ENCODE results near the gene TP53BP2. TPM values are rescaled to one million over a fixed set of nuclear protein-coding genes. Genes with fewer than 3 reads are reported as not detected.

The TP53BP2 gene
- polyA plus RNA-seq, 1 donor from 2014 or later = 25.2 TPM

DNA sequence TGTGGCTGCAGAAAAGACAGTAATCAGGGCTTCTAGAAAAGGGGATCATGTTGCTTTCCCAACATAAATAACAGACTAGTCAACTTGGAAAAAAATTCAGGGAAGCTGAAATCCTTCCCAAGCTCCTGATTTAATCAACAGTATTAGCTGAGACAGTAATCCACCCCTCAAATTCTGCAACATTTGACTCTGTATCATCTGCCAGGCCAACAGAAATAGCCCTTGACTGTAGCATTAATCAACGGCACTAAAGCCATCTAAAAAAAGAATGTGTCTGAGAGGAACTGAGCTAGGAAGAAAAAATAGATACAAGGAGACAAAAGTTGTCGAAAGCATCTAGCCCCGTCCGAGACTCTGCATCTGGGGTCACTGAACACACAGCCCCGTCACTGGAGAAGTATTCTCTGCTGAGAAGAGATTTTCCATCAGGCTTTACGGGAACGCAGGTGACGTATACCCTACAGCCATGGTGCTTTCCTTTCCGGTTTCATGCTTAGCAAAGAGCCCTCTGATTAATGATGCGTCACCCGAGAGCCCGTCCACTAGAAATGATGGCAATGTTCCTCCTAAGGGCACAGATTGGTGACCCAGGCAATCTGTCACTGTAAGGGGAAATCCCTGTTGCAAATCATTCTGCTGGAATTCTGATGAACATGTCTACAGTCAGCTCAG, 42.1 kb upstream of the TP53BP2 start:
- Histone ChIP-seq H3F3A (ENCODE audit: insufficient read depth, low read length, poor library complexity, severe bottlenecking) (no peaks in the 10 kb centered on the region), H3K79me2 (replicated peaks; ENCODE audit: insufficient read depth, low read length) (no peaks in the 10 kb centered on the region), H4K20me1 (ENCODE audit: insufficient read depth) (no peaks in the 10 kb centered on the region), H3K27ac (ENCODE audit: low read length) (no peak overlapping the region), H3K4me2 (ENCODE audit: low read length) (no peak overlapping the region), H3K36me3 (ENCODE audit: insufficient read depth, low read length) (no peaks in the 10 kb centered on the region), H3K27me3 (ENCODE audit: insufficient read depth, low read depth, low read length) (no peaks in the 10 kb centered on the region), H2AFZ (ENCODE audit: low read depth, low read length) (no peak overlapping the region), H3K9ac (ENCODE audit: low read length) (no peak overlapping the region), H3K9me2 (ENCODE audit: insufficient read depth, low read length) (no peaks in the 10 kb centered on the region), H3K4me3 (ENCODE audit: low read length) (no peak overlapping the region), H3K9me3 (ENCODE audit: low read length) (no peaks in the 10 kb centered on the region)
- no peak for TF ChIP-seq CTCF (IDR thresholded peaks at IDR 0.05; ENCODE audit: poor library complexity, severe bottlenecking)
- no peak for TF ChIP-seq EP300 (conservative IDR thresholded peaks at IDR 0.05; ENCODE audit: poor library complexity, severe bottlenecking)
- no peak for TF ChIP-seq EZH2 (IDR thresholded peaks at IDR 0.05; ENCODE audit: borderline replicate concordance, insufficient read depth, low read length, poor library complexity, severe bottlenecking)
- TF ChIP-seq MXI1 (conservative IDR thresholded peaks at IDR 0.05; ENCODE audit: poor library complexity, severe bottlenecking) = no peak
- no peak for TF ChIP-seq RAD21 (conservative IDR thresholded peaks at IDR 0.05)
- no peak for TF ChIP-seq POLR2AphosphoS5 (IDR thresholded peaks at IDR 0.05)

DNA sequence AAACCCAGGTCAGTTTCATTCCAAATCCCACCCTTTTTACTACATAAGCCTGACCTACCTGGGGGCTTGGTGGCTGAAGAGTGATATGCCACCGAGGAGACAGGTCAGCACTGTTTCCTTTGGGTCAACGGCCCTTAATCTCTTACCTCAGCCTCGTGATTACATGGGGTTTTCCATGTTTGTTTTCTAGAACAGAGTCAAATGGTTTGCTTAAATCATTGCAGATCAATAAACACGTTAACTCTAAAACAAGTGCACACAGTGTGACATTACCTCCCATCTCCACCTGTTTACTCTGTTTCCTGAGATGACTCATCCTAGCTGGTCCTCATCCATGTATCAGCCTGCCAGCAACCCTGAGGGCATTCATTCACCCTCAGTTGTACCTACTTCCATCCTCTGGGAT, 40.8 kb upstream of the TP53BP2 start:
- no peak for TF ChIP-seq RAD21 (conservative IDR thresholded peaks at IDR 0.05)
- TF ChIP-seq EZH2 (IDR thresholded peaks at IDR 0.05; ENCODE audit: borderline replicate concordance, insufficient read depth, low read length, poor library complexity, severe bottlenecking) = no peak
- TF ChIP-seq CTCF (IDR thresholded peaks at IDR 0.05; ENCODE audit: poor library complexity, severe bottlenecking) = no peak
- TF ChIP-seq EP300 (conservative IDR thresholded peaks at IDR 0.05; ENCODE audit: poor library complexity, severe bottlenecking) = no peak
- TF ChIP-seq SMC3 (conservative IDR thresholded peaks at IDR 0.05; ENCODE audit: poor library complexity) = no peak
- no peak for TF ChIP-seq POLR2AphosphoS5 (IDR thresholded peaks at IDR 0.05)
- no peak for TF ChIP-seq MXI1 (conservative IDR thresholded peaks at IDR 0.05; ENCODE audit: poor library complexity, severe bottlenecking)
- TF ChIP-seq, protein P1, sequence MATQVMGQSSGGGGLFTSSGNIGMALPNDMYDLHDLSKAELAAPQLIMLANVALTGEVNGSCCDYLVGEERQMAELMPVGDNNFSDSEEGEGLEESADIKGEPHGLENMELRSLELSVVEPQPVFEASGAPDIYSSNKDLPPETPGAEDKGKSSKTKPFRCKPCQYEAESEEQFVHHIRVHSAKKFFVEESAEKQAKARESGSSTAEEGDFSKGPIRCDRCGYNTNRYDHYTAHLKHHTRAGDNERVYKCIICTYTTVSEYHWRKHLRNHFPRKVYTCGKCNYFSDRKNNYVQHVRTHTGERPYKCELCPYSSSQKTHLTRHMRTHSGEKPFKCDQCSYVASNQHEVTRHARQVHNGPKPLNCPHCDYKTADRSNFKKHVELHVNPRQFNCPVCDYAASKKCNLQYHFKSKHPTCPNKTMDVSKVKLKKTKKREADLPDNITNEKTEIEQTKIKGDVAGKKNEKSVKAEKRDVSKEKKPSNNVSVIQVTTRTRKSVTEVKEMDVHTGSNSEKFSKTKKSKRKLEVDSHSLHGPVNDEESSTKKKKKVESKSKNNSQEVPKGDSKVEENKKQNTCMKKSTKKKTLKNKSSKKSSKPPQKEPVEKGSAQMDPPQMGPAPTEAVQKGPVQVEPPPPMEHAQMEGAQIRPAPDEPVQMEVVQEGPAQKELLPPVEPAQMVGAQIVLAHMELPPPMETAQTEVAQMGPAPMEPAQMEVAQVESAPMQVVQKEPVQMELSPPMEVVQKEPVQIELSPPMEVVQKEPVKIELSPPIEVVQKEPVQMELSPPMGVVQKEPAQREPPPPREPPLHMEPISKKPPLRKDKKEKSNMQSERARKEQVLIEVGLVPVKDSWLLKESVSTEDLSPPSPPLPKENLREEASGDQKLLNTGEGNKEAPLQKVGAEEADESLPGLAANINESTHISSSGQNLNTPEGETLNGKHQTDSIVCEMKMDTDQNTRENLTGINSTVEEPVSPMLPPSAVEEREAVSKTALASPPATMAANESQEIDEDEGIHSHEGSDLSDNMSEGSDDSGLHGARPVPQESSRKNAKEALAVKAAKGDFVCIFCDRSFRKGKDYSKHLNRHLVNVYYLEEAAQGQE (IDR thresholded peaks at IDR 0.05; ENCODE audit: borderline replicate concordance) = no peak
- TF ChIP-seq TAF1 (IDR thresholded peaks at IDR 0.05; ENCODE audit: low read depth) = no peak
- no peak overlapping the region for H2AFZ ChIP-seq (ENCODE audit: low read depth, low read length)
- H3K79me2 ChIP-seq (replicated peaks; ENCODE audit: insufficient read depth, low read length) = no peaks in the 10 kb centered on the region
- no peak overlapping the region for H3K4me3 ChIP-seq (ENCODE audit: low read length)
- H3F3A ChIP-seq (ENCODE audit: insufficient read depth, low read length, poor library complexity, severe bottlenecking) = no peaks in the 10 kb centered on the region
- H3K9me2 ChIP-seq (ENCODE audit: insufficient read depth, low read length) = no peaks in the 10 kb centered on the region
- no peaks in the 10 kb centered on the region for H4K20me1 ChIP-seq (ENCODE audit: insufficient read depth)
- H3K9ac ChIP-seq (ENCODE audit: low read length) = no peak overlapping the region
- H3K27ac ChIP-seq (ENCODE audit: low read length) = no peak overlapping the region
- H3K36me3 ChIP-seq (ENCODE audit: insufficient read depth, low read length) = no peaks in the 10 kb centered on the region
- H3K4me2 ChIP-seq (ENCODE audit: low read length) = no peak overlapping the region
- no peaks in the 10 kb centered on the region for H3K27me3 ChIP-seq (ENCODE audit: insufficient read depth, low read depth, low read length)
- H3K9me3 ChIP-seq (ENCODE audit: low read length) = no peaks in the 10 kb centered on the region

Measured in neural cell (in vitro differentiated cells).